Measurements from ENCODE around the gene MYADM.

The MYADM gene

DNA sequence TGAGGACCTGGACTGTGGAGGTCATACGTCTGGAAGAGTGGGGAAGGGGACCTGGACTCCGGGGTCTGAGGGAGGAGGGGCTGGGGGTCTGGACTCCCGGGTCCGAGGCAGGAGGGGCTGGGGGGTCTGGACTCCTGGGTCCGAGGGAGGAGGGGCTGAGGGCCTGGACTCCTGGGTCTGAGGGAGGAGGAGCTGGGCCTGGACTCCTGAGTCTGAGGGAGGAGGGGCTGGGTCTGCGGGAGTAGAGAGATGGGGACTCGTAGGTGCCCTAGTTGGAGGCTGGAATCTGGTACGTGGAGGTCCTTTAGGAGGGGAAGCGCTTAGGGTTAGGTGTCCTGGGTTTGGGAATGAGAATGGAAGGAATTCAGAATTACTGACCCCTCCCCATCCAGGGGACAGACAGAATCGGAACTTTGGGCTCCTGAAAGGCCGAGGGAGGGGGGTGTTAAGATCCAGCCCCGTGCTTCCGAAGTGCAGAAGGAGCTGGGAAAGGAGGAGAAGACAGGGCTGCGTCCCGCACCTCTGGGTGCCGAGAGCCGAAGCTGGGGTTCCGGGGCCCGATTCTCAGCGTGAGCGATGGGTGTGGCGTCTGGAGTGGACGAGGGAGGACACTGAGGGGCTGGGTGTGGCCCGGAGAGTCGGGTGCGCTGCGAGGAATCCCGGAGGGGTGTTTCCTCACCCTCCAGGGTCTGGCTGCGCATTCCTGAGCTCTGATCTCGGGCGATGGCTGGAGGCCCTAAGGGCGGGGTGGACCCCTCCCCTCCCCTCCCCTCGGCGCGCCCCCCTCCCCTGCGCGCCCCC is 608 bp downstream of the MYADM start (continued):
- TF ChIP-seq KLF1 (tag by site-specific recombination; IDR thresholded peaks at IDR 0.05) = peak; percentile 95
- TF ChIP-seq ZNF776 (tag by site-specific recombination; IDR thresholded peaks at IDR 0.05; ENCODE audit: borderline replicate concordance) = no peak
- no peak for TF ChIP-seq ZNF660 (tag by site-specific recombination; IDR thresholded peaks at IDR 0.05)
- TF ChIP-seq ZNF658 (tag by site-specific recombination; IDR thresholded peaks at IDR 0.05) = no peak
- no peak for TF ChIP-seq ZNF48 (tag by site-specific recombination; IDR thresholded peaks at IDR 0.05)
- no peak for TF ChIP-seq ZNF610 (tag by site-specific recombination; IDR thresholded peaks at IDR 0.05; ENCODE audit: borderline replicate concordance)
- TF ChIP-seq ZNF324 (tag by site-specific recombination; IDR thresholded peaks at IDR 0.05) = no peak
- TF ChIP-seq ZNF133 (tag by site-specific recombination; IDR thresholded peaks at IDR 0.05) = no peak
- TF ChIP-seq ZNF398 (tag by site-specific recombination; IDR thresholded peaks at IDR 0.05) = no peak
- no peak for TF ChIP-seq OVOL3 (tag by site-specific recombination; IDR thresholded peaks at IDR 0.05)
- TF ChIP-seq ZNF24 (tag by site-specific recombination; IDR thresholded peaks at IDR 0.05) = no peak
- TF ChIP-seq REST (tag by site-specific recombination; IDR thresholded peaks at IDR 0.05) = no peak
- TF ChIP-seq ZNF23 (tag by site-specific recombination; IDR thresholded peaks at IDR 0.05; ENCODE audit: borderline replicate concordance) = no peak
- no peak for TF ChIP-seq ZNF302 (tag by site-specific recombination; IDR thresholded peaks at IDR 0.05; ENCODE audit: low read depth)
- TF ChIP-seq INSM2 (tag by site-specific recombination; IDR thresholded peaks at IDR 0.05) = no peak
- no peak; the same call in 1 of the 2 replicates for TF ChIP-seq GLIS2 (tag by site-specific recombination; IDR thresholded peaks at IDR 0.05)
- no peak for TF ChIP-seq YY1 (tag by site-specific recombination; IDR thresholded peaks at IDR 0.05)
- TF ChIP-seq ZNF280D (tag by site-specific recombination; IDR thresholded peaks at IDR 0.05) = no peak
- TF ChIP-seq SP2 (tag by site-specific recombination; IDR thresholded peaks at IDR 0.05) = peak; percentile 20
- TF ChIP-seq FEZF1 (tag by site-specific recombination; IDR thresholded peaks at IDR 0.05) = no peak
- TF ChIP-seq ZNF530 (tag by site-specific recombination; IDR thresholded peaks at IDR 0.05; ENCODE audit: low read depth) = no peak
- TF ChIP-seq ZBTB20 (tag by site-specific recombination; IDR thresholded peaks at IDR 0.05) = peak; percentile 38; the same call in 1 of the 2 replicates
